Measurements from ENCODE around the gene SEMA4A.
"Not testable (repeated sequence)": the region's sequence is repeated elsewhere in the genome, so short reads cannot be mapped to it uniquely, and the experiment has no call there.

DNA sequence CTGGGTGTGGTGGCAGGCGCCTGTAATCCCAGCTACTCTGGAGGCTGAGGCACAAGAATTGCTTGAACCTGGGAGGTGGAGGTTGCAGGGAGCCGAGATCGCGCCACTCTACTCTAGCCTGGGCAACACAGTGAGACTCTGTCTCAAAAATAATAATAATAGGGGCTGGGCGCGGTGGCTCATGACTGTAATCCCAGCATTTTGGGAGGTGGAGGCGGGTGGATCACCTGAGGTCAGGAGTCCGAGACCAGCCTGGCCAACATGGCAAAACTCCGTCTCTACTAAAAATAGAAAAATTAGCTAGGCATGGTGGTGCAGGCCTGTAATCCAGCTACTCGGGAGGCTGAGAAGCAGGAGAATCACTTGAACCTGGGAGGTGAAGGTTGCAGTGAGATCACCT lies 27.8 kb upstream of the SEMA4A start:
- TF ChIP-seq, protein P1, sequence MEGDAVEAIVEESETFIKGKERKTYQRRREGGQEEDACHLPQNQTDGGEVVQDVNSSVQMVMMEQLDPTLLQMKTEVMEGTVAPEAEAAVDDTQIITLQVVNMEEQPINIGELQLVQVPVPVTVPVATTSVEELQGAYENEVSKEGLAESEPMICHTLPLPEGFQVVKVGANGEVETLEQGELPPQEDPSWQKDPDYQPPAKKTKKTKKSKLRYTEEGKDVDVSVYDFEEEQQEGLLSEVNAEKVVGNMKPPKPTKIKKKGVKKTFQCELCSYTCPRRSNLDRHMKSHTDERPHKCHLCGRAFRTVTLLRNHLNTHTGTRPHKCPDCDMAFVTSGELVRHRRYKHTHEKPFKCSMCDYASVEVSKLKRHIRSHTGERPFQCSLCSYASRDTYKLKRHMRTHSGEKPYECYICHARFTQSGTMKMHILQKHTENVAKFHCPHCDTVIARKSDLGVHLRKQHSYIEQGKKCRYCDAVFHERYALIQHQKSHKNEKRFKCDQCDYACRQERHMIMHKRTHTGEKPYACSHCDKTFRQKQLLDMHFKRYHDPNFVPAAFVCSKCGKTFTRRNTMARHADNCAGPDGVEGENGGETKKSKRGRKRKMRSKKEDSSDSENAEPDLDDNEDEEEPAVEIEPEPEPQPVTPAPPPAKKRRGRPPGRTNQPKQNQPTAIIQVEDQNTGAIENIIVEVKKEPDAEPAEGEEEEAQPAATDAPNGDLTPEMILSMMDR (conservative IDR thresholded peaks at IDR 0.05), result not testable (repeated sequence)
- not testable (repeated sequence) for TF ChIP-seq ZFX (IDR thresholded peaks at IDR 0.05)

Data from C4-2B (cell line).